CD4-positive, alpha-beta T cell (primary cell): ENCODE data around the gene APOB. TPM values are rescaled to one million over a fixed set of nuclear protein-coding genes. Genes with fewer than 3 reads are reported as not detected.

Source experiments
- ATAC-seq: fragments of 200-7000 bp; cut with Tn5 transposase; one replicate; pipeline ENCODE4 v1.10.0; 2022; ENCODE audit warnings: mild to moderate bottlenecking; ENCODE audit not compliant: poor library complexity
- CTCF ChIA-PET: fragments of 350-600 bp; sonication (Branson Sonifier 250); formaldehyde crosslinking; loops from one replicate; lab custom pipeline; 2021; ENCODE audit warnings: antibody characterized with exemption, inconsistent platforms; lab: Charles Lee
- POLR2A ChIA-PET: fragments of 350-600 bp; sonication (Branson Sonifier 250); formaldehyde crosslinking; loops from one replicate; lab custom pipeline; 2021; ENCODE audit warnings: antibody characterized with exemption, inconsistent platforms; lab: Charles Lee
- DNase-seq, 14 experiments: peaks; one replicate each; pipeline ENCODE4 v3.0.0-alpha.2; 2013 to 2020; ENCODE audit warnings: mixed read lengths in 2 of 14
- H3K27ac ChIP-seq, 2 donors: one replicate each; pipeline versions ENCODE4 v1.5.1 to v1.7.0; 2013; ENCODE audit warnings: low read length in 2 of 2, low read depth in 1 of 2, mild to moderate bottlenecking in 1 of 2
- H3K27me3 ChIP-seq, 2 experiments: 1 replicate in 1 of 2; 2 replicates in 1 of 2; pipeline versions ENCODE4 v1.6.1 to v1.7.0; 2013; ENCODE audit warnings: low read length in 2 of 2, control low read depth in 1 of 2, mild to moderate bottlenecking in 1 of 2, moderate library complexity in 1 of 2; ENCODE audit not compliant: insufficient read depth in 2 of 2, control insufficient read depth in 1 of 2
- H3K36me3 ChIP-seq: one replicate; pipeline ENCODE4 v1.6.1; 2013; ENCODE audit warnings: low read length, control low read depth; ENCODE audit not compliant: insufficient read depth
- H3K4me1 ChIP-seq: one replicate; pipeline ENCODE4 v1.6.1; 2013; ENCODE audit warnings: low read length, control low read depth; ENCODE audit not compliant: insufficient read depth
- H3K4me3 ChIP-seq: one replicate; pipeline ENCODE4 v1.5.1; 2013; ENCODE audit warnings: mild to moderate bottlenecking, low read length, moderate library complexity
- H3K9me3 ChIP-seq, 2 experiments: 1 replicate in 1 of 2; 2 replicates in 1 of 2; pipeline versions ENCODE4 v1.6.1 to v1.7.0; 2013; ENCODE audit warnings: low read length in 2 of 2, mild to moderate bottlenecking in 2 of 2, control low read depth in 1 of 2, moderate library complexity in 1 of 2; ENCODE audit not compliant: control insufficient read depth in 1 of 2, insufficient read depth in 1 of 2
- H3K27ac Mint-ChIP-seq: one replicate; pipeline ENCODE4 v1.8.0; 2020; ENCODE audit warnings: mixed read lengths
- H3K27me3 Mint-ChIP-seq: one replicate; pipeline ENCODE4 v1.8.0; 2021; ENCODE audit warnings: mixed read lengths
- H3K36me3 Mint-ChIP-seq: one replicate; pipeline ENCODE4 v1.8.0; 2021; ENCODE audit warnings: low read depth, mixed read lengths
- H3K4me1 Mint-ChIP-seq: one replicate; pipeline ENCODE4 v1.8.0; 2021; ENCODE audit warnings: low read depth, mixed read lengths
- H3K4me3 Mint-ChIP-seq: one replicate; pipeline ENCODE4 v1.8.0; 2020; ENCODE audit warnings: mild to moderate bottlenecking, mixed read lengths
- H3K9me3 Mint-ChIP-seq: one replicate; pipeline ENCODE4 v1.8.0; 2020; ENCODE audit warnings: mixed read lengths
- intact Hi-C, 2 experiments: fragments of 100-400 bp; cut with DNase I in 1 of 2; cut with micrococcal nuclease in 1 of 2; formaldehyde crosslinking; loops; one replicate each; pipeline versions ENCODE4 v1.15.1 to v1.9.0; 2023 to 2025; cut with DNase I, micrococcal nuclease
- total RNA-seq, 174 experiments: library from RNA in 2 of 174; stranded (reverse) in 2 of 174; gene quantifications; one replicate each; pipeline ENCODE4 v1.2.3 and lab custom pipeline; 2021 to 2026
- TF ChIP-seq, protein P1 (sequence below): fragments of 200-600 bp; IDR thresholded peaks from one replicate; pipeline ENCODE4 v1.8.0; 2022; ENCODE audit warnings: antibody characterized with exemption, mild to moderate bottlenecking

The APOB gene
- total RNA-seq, 2 experiments from 2014 or later: not detected

DNA sequence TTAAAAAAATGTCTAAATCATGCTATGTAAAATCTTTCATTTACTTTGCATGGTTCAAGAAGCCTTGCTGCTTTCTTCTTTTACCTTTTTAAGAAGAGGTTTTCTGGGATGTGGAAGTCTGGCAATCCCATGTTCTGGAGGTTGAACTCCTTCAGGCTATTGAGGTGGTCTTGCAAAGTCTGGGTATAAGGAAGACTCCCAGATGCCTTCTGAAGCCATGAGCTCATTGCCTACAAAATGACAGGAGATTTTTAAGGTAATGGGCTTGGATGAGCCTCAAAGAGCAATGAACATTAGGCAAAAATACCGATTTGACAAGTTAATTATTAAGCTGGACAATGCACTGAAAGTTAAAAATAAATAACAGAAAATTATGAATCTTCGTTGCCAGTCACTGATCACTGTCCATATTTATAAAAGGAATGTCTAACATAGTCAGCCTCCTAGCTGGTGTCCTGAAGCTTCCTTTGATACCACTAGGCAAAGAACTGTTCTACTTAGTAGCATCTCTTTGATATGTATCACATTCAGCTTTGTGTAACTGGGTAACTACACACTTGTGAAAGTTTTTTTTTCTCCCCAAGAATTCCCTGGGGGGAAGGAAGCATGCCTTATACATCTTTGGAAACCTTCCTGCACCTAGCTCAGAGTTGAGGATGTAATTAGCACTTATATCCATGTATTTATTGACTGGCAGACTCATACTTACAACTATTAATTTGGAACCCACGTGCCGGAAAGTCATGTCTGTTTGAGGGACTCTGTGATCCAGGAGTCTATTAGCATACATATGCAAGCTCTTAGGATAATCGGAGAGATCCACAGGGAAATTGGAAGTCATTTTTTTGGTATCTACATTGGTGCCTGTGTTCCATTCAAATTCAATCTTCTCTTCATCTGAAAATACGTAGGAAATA is 29.3 kb downstream of the APOB start:
- TF ChIP-seq, protein P1, sequence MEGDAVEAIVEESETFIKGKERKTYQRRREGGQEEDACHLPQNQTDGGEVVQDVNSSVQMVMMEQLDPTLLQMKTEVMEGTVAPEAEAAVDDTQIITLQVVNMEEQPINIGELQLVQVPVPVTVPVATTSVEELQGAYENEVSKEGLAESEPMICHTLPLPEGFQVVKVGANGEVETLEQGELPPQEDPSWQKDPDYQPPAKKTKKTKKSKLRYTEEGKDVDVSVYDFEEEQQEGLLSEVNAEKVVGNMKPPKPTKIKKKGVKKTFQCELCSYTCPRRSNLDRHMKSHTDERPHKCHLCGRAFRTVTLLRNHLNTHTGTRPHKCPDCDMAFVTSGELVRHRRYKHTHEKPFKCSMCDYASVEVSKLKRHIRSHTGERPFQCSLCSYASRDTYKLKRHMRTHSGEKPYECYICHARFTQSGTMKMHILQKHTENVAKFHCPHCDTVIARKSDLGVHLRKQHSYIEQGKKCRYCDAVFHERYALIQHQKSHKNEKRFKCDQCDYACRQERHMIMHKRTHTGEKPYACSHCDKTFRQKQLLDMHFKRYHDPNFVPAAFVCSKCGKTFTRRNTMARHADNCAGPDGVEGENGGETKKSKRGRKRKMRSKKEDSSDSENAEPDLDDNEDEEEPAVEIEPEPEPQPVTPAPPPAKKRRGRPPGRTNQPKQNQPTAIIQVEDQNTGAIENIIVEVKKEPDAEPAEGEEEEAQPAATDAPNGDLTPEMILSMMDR: no peak
- Histone ChIP-seq H3K27me3 (no peaks in the 10 kb centered on the region), H3K36me3 (no peaks in the 10 kb centered on the region), H3K4me3 (no peak overlapping the region), H3K4me1 (no peaks in the 10 kb centered on the region), H3K9me3 (no peaks in the 10 kb centered on the region), H3K27ac (no peak overlapping the region)
- Mint-ChIP-seq H3K4me3 (no peak overlapping the region), H3K27me3 (peaks cover 35% of the 10 kb centered on the region), H3K27ac (no peak overlapping the region), H3K36me3 (no peaks in the 10 kb centered on the region), H3K4me1 (no peaks in the 10 kb centered on the region), H3K9me3 (no peaks in the 10 kb centered on the region)
- intact Hi-C loops: no loop called here
- ATAC-seq (no peak), DNase-seq (no peak)
- ChIA-PET POLR2A (no interaction called here), CTCF (no interaction called here)

DNA sequence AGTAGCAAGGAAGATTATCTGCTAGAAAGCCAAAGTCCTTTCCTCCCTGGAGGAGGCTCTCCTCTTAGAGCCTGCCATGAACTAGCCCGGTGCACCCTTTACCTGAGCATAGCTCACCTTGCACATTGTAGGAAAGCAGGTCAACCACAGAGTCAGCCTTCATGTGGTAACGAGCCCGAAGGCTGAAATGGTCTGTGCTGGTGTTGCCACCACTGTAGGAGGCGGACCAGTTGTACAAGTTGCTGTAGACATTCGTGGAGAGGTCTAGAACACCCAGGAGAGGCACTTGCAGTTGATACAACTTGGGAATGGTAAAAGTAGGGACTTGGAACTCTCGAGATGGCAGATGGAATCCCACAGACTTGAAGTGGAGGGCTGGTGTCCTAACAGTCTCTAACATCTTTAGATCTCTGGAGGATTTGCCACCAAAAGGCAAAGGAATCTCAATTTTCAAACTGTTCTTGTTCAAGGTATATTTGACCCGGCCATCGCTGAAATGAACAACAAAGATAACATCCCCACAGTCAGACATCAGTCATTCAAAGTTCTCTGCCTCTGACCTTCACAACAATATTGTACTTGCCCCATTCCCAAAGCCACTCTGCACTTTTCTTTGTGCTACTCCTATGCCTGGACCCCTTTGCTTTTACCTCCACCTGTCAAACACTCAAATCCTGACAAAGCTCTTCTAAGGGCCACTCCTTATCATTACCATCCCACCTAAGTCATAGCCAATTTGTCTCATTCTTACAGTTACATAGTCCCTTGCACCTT is 30.6 kb downstream of the APOB start:
- Mint-ChIP-seq H3K4me3 (no peak overlapping the region), H3K9me3 (no peaks in the 10 kb centered on the region), H3K4me1 (no peaks in the 10 kb centered on the region), H3K36me3 (no peaks in the 10 kb centered on the region), H3K27me3 (peaks cover 35% of the 10 kb centered on the region), H3K27ac (no peak overlapping the region)
- no peaks in the 10 kb centered on the region for H3K27me3 ChIP-seq
- TF ChIP-seq, protein P1: no peak
- no peak for ATAC-seq
- POLR2A ChIA-PET: no interaction called here
- H3K4me1 ChIP-seq: no peaks in the 10 kb centered on the region
- no peaks in the 10 kb centered on the region for H3K36me3 ChIP-seq
- CTCF ChIA-PET: no interaction called here
- H3K27ac ChIP-seq: no peak overlapping the region
- no peak for DNase-seq
- H3K4me3 ChIP-seq: no peak overlapping the region
- H3K9me3 ChIP-seq: no peaks in the 10 kb centered on the region
- intact Hi-C loops: no loop called here

DNA sequence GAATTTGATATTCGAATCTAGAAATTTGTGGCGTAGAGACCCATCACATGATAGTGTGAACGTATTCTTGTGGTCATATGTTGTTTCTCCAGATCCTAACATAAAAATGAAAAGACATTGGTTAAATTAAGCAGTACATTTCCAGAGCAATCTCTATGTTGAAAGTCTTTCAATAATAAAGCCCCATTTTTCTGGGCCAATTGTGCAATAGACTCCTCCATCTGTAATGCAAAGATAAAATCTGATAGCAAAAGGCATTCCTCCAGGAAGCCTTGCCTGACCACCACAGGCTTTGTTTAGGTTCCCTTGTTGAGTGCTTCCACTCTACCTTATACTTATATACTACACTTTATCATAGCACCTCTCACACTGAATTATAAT is 31.3 kb downstream of the APOB start:
- Histone ChIP-seq H3K27ac (no peak overlapping the region), H3K9me3 (no peaks in the 10 kb centered on the region), H3K27me3 (no peaks in the 10 kb centered on the region), H3K4me3 (no peak overlapping the region), H3K4me1 (no peaks in the 10 kb centered on the region), H3K36me3 (no peaks in the 10 kb centered on the region)
- intact Hi-C loops: no loop called here
- Mint-ChIP-seq H3K27me3 (peaks cover 31% of the 10 kb centered on the region), H3K9me3 (no peaks in the 10 kb centered on the region), H3K27ac (no peak overlapping the region), H3K36me3 (no peaks in the 10 kb centered on the region), H3K4me3 (no peak overlapping the region), H3K4me1 (no peaks in the 10 kb centered on the region)
- CTCF ChIA-PET: no interaction called here
- TF ChIP-seq, protein P1: no peak
- no peak for ATAC-seq
- POLR2A ChIA-PET: no interaction called here
- no peak for DNase-seq
